HL-60/S4 treated with phorbol 12-myristate 13-acetate at 8.2 ng/mL for 4 days and 3 days (cell line): ENCODE data around the gene ARHGEF12.

Experiments
- in situ Hi-C: fragments of 300-500 bp; cut with MboI; formaldehyde crosslinking; loops from 2 replicates; pipeline ENCODE4 v1.15.0; 2022; ENCODE audit warnings: low sequenced_read_pairs

The ARHGEF12 gene

DNA sequence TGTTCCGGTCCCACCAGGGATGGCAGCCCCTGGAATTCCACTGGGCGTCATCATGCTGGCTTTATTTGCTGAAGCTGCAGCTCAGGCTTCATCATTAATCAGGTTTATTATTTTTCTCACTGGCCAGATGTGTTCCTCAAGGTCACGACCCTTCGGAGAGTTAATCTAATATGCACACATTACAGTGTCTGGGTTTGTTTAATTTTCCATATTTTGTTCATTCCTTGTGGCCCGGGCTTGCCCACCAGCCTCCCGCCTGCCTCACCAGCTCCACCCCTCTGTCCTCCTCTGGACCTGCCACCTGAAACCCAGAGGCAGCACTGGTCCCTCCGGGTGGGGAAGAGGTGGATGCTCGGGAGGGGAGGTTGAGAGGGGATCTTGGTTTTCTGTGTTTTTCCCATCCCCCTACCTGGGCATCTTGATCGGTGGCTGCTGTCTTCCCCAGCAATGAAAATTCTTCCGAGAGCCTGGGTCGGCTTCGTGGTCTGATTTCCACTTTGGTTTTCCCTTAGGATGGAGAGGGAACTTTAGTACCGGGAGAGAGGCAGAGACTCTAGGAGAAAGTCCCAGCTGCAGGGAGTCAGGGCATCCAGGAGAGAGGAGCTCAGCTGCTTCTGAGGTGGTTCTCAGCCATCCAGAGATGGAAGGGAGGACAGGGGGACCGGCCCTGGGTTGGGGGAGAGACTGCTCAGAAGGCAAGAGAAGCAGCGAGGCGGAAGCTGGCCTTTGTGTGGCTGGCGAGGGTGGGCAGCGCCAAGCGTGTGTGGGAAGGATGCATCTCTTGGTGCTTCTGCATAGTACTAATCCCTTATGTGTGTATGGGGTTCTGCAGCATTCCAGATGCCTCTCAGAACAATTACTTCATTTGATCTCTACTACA lies 177.5 kb downstream of the ARHGEF12 start:
- in situ Hi-C loops, result loop anchor here (25.0 kb wide), 1 partner anchor 101 kb away; no protein-coding TSS in a partner anchor

DNA sequence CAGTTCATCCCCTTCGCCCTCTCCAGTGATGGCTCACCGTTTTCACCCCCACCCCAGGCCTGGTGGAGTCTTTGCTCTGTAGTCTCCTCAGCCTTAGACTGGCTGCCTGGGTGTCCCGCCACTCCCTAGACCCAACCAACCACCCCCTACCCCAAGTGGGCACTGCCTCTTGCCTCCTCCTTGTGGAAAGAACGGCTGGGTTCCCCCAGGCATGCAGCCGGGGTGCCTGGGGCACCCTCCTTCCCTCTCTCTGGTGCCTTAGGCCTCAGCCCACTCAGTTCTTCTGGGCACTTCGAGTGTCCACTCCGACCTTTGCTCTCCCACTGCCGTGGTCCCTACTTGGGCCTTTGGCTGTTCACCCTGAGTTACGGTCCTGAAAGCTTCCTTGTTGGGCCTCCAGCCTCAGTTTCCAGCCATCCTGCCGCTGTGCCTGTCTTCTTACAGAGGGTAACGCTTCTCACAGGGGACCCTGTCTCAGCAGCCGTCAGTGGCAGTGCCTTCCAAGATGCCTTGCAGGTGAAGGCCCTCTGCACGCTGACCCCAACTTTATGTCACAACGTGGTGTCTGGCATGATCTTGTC lies 178.4 kb downstream of the ARHGEF12 start:
- in situ Hi-C loops, result loop anchor here (25.0 kb wide), 1 partner anchor 102 kb away; no protein-coding TSS in a partner anchor

DNA sequence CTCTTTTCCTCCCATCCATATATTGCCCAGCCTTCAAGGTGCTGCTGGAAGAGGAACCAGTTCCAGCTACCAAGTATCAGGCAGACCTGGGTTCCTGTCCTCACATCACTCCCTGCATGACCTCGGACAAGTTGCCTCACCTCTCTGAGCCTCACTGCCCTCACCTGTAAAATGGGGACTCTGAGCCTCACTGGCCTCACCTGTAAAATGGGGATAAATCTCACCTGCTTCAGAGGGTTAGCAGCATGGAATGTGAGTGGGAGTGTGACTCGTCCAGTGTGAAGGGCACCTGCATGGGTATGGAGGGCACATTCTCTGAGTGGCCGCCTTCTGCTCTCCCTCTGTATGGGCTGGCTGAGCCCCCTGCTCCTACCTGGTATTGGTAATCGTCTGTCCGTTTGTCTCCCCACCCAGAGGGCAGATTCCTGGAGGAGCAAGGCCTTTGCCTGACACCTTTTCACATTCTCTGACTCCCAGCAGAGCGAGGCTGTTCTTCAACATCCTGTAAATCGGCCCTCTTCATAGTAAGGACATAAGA lies 179.0 kb downstream of the ARHGEF12 start:
- in situ Hi-C loops, result loop anchor here (25.0 kb wide), 1 partner anchor 103 kb away; no protein-coding TSS in a partner anchor

DNA sequence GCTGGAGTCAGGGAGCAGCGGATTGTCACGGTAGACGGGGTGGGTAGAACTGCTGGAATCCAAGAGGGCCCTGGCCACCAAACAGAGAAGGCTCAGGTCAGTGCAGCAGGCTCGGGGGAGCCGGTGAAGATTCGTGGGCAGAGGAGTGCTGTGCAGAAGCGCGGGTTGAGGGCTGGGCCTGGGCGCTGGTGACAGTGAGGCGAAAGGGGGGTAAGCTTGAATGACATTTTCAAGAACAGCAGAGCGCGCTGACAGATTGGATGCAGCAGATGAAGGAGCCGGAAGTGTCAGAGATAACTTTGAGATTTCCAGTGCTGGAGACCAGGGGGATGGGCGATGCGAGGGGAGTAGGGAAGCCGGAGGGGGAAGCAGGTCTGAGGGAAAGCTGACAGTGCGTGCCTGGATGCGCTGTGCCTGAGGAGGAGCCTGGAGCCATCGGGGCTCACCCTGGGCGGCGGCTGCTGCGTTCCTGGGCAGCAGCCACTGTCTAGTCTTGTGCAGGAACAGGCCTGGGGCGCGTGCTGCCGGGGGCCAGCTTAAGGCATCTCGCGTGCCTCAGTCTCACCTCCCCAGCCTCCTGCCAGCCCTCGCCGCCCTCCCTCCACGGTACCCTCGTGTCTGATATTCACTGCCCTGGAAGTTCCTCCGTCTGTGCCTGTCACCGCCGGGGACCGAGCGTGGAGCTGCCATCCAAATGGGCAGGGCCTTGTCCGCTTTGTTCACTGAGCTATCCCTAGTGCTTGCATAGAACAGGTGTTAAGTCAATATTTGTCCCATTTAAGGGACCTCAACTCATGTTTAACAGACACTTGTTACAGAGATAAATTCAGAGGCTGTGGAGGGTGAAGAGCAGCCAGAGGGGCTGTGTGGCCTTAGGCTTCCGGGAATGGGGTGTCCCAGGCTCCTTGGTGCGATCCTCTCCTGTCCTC lies 180.5 kb downstream of the ARHGEF12 start:
- in situ Hi-C loops, result loop anchor here (25.0 kb wide), 1 partner anchor 104 kb away; no protein-coding TSS in a partner anchor

DNA sequence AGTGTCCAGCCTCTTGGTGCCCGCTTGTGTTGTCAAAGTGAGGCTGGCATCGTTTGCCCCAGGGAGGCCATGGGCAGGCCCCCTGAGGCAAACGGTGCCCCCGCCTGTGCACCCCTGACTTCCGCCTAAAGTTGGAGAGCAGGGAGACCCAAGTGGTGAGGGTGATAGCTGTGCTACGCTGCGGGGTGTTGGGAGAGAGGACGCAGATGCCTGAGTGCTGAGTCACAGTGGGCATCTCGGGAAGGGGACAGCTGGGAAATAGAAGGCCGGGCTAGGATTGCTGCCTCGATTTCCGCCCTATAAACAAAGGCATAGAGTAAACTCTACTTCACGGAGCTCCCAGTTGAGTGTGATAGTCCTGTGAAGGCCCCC lies 181.2 kb downstream of the ARHGEF12 start:
- in situ Hi-C loops, result loop anchor here (25.0 kb wide), 1 partner anchor 105 kb away; no protein-coding TSS in a partner anchor

DNA sequence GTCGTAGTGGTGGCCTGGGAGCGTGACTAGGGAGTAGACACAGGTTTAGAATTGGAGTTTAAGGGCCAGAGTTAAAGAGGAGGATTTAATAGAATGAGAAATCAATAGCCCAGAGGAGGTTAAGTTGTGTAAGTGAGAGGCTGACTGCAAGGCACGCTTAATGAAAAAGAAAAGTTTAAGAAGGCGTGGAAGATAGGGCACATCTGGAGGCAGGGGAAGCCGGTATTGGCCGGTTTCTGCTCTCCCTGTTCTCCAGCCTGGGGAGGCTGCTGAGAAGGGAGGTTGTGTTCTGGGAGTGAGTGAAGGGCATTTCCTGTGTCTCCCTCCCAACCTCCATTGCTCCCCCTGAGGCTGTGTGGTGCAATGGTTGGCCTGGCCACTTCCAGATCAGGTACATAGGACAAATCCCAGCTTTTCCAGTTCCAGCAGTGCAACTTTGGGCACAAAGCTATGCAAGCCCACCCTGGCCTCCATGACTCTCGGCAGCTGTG lies 181.6 kb downstream of the ARHGEF12 start:
- in situ Hi-C loops, result loop anchor here (25.0 kb wide), 1 partner anchor 106 kb away; no protein-coding TSS in a partner anchor

DNA sequence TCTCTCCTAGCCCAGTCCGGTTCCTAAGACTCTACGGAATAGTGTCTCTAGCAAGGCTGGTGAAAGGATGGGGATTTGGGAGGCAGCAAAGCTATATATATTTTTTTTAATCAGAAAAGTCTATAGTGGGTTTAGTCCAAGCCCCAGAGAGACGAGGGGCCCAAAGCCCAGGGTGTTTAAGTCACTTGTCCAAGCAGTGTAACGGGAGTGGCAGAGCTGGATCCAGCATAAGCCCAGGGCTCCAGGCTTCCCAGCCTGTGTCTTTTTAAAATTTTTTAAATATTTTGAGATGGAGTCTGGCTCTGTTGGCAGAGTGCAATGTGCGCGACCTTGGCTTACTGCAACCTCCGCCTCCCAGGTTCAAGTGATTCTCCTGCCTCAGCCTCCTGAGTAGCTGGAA lies 182.1 kb downstream of the ARHGEF12 start:
- in situ Hi-C loops, result loop anchor here (25.0 kb wide), 1 partner anchor 106 kb away; no protein-coding TSS in a partner anchor

DNA sequence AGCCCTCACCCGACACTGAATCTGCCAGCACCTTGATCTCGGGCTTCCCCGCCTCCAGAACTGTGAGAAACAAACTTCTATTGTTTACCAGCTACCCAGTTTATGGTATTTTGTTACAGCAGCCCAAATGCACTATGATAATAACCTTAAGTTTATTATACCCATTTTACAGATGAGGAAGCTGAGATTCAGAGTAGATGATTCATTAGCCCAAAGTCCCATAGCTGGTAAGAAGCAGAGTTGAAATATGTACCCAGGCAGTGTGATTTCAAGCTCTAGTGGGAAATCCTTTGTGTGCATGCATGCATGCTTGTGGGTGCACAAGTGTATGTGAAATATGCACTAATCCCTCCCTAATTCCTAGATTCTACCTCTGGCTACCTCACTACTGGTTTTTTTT lies 183.3 kb downstream of the ARHGEF12 start:
- in situ Hi-C loops, result loop anchor here (25.0 kb wide), 1 partner anchor 107 kb away; no protein-coding TSS in a partner anchor

DNA sequence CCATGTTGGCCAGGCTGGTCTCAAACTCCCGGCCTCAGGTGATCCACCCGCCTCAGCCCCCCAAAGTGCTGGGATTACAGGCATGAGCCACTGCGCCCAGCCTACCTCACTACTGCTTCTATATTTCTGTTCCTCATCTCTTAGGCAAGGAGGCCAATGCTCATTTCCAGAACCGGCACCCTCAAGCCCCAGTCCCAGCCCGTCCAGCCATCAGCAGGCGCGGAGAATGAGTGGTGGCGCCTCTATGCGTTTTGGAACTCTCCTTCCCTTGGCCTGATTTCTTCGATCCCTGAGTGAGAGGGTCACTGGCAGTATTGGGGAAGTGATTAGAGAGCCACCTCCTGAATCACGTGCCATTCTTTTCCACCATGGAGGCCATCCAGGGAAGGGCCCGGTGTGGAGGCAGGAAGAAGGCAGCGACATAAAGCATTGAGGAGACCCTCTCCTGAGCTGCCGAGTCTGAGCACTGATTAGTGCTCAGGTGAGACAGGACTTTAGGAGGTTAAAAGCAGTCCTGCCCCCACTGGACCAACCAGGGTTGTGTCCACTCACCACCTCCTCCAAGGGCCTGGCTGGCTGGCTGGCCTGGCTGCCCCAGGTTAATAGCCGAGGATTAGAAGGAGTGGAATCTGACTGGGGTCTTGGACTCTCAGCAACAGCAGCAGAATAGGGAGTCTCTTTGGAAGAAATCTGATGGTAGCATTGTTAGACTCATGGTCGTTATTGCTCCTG lies 184.0 kb downstream of the ARHGEF12 start:
- in situ Hi-C loops, result loop anchor here (25.0 kb wide), 1 partner anchor 108 kb away; no protein-coding TSS in a partner anchor

DNA sequence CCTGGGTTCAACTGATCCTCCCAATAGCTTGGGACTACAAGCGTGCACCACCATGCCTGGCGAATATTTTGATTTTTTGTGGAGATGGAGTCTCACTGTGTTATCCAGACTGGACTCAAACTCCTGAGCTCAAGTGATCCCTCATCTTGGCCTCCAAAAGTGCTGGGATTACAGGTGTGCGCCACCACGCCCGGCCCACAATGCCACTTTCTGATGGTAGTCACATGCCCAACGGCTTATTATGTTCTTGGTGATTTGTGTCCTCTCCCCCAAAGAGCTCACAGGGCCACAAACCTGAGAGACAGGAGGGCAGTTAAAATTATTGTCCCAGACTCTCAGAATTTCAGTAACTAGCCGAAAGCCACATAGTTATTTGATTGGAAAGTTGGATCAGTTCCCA lies 185.0 kb downstream of the ARHGEF12 start:
- in situ Hi-C loops, result loop anchor here (25.0 kb wide), 1 partner anchor 109 kb away; no protein-coding TSS in a partner anchor

DNA sequence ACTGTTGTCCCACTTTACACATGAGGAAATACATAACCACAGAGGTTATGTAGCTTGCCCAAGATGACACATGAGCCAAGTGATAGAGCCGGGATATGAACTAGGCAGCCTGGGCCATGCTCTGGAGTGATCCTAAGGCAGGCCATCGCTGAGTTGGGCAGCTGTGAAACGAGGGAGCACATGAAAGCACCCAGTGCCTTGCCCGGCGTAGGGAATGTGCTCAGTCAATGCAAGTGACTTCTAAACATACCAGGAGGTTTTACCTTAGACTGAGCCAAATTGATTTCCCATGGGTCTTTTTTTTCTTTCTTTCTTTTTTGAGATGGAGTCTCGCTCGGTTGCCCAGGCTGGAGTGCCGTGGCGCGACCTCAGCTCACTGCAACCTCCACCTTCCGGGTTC lies 185.8 kb downstream of the ARHGEF12 start:
- in situ Hi-C loops, result loop anchor here (25.0 kb wide), 1 partner anchor 110 kb away; no protein-coding TSS in a partner anchor

DNA sequence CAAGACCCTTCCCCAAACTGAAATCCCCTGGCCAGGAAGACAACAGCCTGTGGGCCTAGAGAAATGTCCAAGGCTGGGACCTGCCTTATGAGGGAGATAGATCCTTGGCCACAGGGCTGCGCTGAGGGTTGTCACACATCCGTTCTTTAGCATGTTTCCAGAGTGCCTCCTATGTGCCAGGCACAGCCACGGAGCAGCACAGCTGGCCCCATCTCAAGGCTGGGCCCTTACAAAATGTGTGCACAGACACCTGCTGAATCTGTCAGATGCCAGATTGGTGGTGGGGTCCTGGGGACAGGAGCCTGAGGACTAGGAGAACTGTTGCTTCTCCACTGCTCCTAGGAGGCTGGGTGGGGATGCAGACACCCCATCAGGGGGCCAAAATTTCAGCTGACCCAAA lies 186.5 kb downstream of the ARHGEF12 start:
- in situ Hi-C loops, result loop anchor here (25.0 kb wide), 1 partner anchor 110 kb away; no protein-coding TSS in a partner anchor

DNA sequence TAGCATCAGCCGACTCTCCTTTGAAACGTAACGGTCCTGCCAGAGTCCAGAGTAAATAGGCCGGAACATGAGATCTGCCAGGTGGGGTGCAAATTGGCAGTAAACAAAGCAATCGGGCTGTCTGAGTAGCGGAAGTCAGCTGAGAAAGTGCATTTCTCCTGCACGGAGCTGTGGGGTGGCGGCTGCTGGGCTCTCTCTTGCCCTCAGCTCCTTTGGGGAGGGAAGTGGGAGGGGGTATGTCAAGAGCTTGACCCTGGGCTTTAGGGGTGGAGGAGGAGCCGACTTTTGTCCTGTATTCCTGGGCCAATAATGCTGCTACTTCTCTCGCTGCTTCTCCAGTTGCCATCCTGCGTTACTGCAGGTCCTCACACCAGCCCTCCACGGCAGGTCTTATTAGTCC lies 187.0 kb downstream of the ARHGEF12 start:
- in situ Hi-C loops, result loop anchor here (25.0 kb wide), 1 partner anchor 111 kb away; no protein-coding TSS in a partner anchor

DNA sequence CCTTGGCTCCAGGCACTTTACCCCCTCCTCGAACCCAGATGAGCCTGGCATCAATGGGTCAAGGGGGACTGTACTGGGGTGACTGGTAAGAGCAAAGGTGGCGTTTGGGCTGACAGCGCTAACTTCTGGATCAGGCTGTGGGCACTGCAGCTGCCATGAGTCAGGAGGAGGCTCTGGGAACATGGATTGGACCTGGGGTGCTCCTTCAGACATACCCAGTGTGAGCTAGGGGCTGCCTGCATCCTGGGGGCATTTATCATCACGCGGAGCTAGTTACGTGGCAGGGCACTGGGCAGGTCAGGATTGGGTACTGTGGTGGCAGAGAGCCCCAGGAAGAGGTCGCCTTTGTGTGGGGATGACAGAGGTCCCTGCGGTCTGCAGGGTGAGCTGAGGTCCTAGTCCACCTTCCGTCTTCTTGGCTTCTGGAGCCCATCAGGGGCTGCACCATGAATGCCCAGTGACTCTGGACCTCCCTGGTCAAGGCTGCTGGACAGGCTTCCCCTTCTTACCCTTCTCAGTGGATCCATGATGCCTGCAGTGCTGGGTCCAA lies 188.4 kb downstream of the ARHGEF12 start:
- in situ Hi-C loops, result loop anchor here (25.0 kb wide), 2 partner anchors 112 to 413 kb away; no protein-coding TSS in a partner anchor

DNA sequence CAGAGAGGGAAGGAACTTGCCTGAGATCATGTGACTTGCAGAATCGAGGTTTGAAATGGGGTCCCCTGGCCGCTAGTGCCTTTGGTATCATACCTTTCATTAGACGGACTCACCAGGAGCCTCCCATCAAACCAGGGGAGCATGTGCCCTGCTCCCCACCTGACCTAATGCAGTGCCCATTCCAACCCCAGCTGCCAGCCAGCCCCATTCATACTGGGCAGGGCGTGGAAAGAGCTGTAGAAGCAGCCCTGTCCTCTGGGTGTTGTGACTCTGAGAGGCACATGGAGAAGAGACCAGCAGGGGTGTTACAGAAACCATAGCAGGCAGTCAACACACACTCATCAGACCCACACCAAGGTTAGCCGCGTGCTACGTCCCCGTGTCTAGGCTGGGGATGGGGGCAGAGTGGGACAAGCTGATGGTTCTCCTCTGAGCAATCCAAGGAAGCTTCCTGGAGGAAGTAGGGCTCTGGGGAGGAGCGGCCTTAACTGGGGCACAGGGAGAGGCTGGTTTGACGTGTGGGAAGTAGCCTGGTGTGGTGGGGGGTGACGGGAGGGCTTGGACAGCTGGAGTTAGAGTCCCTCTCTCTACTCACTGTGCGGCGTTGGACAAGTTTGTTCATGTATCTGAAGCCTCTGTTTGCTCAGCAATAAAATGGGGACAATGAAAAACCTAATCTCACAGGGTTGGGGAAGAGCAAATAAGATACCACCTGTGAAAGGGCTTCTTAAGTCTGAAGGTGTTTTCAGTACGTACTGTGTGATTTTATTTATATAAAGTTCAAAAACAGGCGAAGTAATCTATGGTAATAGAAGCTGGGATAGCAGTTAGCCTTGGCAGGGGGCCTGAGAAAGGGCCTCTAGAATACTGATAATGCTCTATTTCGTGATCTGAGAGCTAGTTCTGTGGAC lies 189.3 kb downstream of the ARHGEF12 start:
- in situ Hi-C loops, result loop anchor here (25.0 kb wide), 1 partner anchor 412 kb away; no protein-coding TSS in a partner anchor

DNA sequence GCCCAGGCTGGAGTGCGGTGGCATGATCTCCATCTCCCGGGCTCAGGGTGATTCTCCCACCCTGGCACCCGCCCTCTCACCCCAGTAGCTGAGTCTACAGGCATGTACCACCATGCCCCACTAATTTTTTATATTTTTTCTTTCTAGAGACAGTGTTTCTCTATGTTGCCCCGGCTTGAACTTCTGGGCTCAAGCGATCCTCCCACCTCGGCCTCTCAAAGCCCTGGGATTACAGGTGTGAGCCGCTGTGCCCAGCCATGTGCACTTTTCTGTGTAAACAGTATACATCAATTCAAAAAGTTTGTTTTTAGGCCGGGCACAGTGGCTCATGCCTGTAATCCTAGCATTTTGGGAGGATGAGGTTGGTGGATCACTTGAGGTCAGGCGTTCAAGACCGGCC lies 190.0 kb downstream of the ARHGEF12 start:
- in situ Hi-C loops, result loop anchor here (25.0 kb wide), 1 partner anchor 411 kb away; no protein-coding TSS in a partner anchor

DNA sequence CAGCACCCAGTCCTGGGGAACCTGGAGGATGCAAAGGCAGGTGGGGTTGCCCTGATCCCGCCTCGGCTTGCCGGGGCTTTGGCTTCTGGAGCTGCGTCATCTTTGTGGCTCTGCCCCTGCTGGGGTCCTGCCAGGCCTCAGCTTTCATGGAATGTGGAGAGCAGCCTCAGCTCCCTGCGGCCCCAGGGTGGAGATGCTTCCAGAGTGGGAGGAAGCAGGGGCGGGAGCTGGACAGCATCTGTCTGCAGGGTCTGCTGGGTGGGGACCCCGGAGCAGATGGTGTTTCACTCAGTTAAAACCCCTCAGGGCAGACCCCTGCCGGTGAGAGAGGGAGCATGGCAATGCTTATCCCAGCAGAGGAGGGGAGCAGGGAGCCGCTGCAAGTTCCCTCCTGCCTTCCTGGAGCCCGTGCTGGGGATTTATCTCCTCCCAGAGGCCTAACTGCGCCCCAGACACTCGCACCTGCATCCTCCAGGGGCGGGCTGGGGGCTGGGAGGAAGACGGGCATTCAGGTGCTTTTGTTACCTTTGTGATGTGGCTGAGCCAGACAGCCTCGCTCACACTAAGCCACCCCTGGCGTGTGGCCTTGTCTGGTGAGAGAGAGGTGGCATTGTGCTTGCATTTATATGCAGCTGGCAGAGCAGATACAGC lies 191.0 kb downstream of the ARHGEF12 start:
- in situ Hi-C loops, result loop anchor here (25.0 kb wide), 1 partner anchor 410 kb away; no protein-coding TSS in a partner anchor
